GM18511 (cell line): ENCODE measurements around the gene GCAT.

Source experiments
- ATAC-seq: cut with Tn5 transposase; IDR thresholded peaks from one replicate; pipeline ENCODE4 v1.9.1; 2021; ENCODE audit warnings: mild to moderate bottlenecking, moderate library complexity; ENCODE audit not compliant: unreplicated experiment

Gene GCAT

DNA sequence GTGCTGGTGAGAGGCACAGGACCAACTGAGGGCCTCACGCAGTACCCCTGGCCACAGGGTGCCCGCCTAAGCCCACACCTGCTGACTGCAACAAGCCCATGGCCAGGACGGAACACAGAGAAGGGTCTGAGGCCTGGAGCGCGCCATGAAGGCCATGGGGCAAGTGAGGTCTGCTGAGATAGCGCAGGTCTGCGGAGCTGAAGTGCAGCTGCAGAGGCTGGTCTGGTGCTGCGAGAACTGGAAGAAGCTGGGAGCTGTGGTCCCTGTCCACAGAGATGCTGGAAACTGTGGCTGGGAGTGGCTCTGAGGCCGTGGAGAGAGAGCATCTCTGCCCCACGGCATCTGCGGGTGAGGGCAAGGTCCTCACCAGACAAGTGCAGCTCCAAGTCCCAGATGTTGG is 23.7 kb downstream of the GCAT start:
- ATAC-seq: no peak

DNA sequence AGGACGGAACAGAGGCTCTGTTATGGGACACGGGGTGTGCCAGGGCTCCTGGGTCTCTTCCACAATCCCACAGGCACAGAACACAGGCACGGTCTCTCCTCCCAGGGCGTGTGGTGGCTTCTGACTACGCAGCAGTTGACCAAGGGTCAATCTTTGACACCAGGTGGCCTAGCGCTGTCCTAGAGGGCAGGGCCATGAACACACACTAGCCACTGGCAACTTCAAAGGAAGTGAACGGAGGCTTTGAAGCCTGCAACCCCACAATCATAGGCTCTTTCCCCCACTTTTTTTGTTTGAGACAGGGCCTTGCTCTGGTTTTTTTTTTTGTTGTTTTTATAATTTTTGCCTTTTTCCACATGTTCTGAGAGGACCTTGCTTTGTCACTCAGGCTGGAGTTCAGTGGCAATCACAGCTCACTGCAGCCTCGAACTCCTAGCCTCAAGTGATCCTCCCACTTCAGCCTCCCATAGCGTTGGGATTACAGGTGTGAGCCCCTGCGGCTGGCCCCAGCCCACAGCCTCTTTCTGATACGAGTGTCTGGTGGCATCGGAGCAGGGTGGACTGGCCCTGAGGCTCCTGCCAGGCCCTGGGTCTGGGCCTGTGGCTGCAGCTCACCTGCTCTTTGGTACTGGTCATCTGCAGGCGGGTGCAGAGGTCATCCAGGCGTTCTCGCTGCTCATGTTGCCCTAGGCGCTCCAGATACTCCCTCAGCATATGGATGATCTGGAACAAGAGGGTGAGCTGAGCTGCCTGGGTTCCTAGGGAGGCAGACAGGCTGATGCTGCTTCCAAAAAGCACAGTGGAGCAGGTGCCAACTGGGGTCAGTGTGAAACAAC is 24.5 kb downstream of the GCAT start:
- ATAC-seq: no peak

DNA sequence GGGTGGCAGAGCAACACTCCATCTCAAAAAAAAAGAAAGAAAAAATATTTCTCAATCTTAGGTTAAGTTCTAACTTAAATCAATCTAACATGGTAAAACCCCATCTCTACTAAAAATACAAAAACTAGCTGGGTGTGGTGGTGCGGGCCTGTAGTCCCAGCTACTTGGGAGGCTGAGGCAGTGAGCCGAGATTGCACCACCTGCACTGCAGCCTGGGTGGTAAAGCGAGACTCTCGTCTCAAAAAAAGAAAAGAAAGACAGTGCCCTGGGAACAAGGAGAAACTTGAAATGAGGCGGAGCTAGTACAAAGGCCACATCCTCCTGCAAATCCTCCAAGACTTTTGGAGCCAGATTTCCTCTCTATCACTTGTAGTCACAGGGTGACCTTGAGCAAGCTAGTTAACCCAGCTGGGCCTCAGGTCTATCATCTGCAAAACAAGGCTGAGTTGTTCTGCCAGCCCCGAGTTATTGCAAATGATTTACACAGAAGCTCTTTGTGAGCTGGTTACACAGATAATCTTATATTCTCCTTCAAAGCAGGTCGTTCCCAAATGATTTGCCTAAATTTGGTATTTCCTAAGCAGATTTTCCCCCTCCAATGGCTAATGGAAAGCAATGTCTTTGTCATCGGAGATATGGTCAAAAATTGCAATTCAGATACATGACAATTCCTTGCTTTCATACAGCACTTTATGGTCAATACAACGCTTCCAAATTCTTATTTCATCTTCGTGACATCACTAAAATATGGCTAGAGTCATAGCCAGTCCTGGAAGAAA is 34.5 kb downstream of the GCAT start:
- ATAC-seq: no peak

DNA sequence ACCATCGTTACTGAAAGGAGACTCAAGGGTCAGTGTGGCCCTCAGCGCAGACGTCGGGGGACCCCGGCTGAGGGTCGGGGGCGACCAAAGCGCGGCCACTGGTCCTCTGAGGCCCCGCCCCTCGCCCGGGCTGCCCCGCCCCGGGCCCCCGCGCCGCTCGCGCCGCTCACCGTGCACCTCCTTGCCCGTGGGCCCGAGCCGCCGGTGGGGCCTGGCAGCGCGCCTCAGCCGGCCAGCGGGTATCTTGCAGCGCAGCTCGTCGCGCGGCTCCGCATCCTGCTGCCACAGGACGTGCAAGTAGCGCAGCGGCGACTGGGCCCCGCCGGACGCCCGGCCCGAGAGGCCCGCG is 36.0 kb downstream of the GCAT start:
- peak; percentile 44 for ATAC-seq

DNA sequence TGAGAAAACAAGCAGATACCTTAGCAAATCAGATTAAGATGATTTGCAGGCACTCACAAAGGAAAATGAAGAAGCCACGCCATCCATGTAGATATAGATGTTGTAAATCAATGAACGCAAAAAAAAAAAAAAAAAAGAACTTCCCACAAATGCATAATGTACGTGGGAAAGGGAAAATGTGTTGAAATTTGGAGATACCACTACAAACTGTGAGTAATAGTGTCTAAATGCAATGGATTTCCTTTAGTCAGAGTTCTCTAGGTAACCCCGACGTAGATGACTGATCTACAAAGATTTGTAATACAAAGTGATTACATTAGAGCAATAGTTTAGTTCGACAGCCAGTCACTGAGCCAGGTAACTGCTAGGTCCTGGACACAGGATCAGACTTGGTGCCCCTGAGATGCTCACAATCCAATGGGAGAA is 37.2 kb downstream of the GCAT start:
- ATAC-seq: no peak

DNA sequence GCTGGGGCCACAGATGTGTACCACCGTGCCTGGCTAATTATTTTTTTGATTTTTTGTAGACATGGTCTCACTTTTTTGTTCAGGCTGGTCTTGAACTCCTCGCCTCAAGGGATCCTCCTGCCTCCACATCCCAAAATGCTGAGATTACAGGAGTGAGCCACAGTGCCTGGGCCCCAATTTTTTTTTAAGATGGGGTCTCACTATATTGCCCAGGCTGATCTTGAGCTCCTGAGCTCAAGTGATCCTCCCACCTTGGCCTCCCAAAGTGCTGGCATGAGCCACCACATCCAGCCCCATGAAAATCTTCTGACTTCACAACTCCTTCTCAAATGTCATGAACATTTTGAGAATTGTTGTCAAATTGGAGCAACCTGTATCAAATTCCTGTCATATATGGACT is 38.7 kb downstream of the GCAT start:
- no peak for ATAC-seq

DNA sequence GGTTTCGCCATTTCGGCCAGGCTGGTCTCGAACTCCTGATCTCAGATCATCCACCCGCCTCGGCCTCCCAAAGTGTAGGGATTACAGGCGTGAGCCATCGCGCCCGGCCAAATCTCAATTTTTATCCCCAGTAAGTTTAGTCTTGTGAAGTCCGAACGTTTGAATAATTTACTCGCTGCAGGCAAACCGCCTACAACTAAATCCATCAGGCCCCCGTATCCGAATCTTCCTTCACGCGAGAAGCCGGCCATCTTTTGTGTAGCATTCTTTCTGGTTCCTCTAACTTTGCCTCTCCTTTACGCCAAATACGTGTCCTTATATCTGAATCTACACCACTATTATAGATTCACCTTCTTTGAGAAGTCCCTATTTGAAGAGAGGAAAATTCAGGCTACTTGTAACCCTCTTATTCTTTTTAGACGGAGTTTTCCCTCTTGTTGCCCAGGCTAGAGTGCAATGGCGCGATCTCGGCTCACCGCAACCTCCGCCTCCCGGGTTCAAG is 40.9 kb downstream of the GCAT start:
- no peak for ATAC-seq

DNA sequence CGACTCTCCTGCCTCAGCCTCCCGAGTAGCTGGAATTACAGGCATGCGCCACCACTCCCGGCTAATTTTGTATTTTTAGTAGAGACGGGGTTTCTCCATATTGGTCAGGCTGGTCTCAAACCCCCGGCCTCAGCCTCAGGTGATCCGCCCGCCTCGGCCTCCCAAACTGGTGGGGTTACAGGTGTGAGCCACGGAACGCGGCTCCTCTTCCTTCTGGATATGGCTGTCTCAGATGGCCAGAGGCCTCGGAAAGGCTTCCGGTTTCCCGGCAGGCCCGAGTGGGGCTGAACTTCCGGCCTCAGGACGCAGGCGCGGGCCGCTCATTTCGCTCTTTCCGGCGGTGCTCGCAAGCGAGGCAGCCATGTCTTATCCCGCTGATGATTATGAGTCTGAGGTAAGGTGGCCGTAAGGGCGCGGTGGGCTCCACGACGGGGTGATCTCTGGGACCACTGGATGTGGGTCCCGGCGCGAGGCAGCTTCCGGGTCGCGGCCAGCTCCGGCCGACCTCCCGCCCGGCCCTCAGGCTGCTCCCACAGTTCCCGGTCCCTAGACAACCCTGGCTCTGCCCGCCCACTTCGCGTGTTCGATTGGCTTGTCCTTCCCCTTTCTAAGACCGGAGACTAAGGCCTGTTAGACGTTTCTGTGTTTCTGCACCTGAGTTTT is 41.5 kb downstream of the GCAT start, which contains the start of gene EIF3L:
EIF3L (plus strand) TSS at position 331 of the 663 bp plus-strand sequence; CDS start at position 362, 31 bp downstream.
- peak; percentile 70 for ATAC-seq

DNA sequence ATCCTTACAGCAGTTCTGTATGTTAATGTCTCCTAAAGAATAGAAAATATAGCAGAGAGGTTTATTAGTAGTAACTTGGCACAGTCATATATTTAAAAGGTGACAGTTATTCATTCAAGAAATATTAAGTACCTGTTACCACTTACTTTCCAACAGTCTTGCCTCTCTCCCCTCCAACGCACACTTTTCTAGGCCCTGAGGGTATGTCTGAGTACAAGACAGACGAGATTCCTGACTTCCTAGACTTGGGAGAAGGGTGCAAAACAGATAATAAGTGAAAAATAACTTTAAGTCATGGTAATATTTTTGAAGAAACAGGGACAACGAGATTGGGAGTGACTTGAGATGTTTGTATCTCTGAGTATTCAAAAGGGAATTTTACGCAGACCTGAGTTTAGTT is 43.1 kb downstream of the GCAT start:
- no peak for ATAC-seq

DNA sequence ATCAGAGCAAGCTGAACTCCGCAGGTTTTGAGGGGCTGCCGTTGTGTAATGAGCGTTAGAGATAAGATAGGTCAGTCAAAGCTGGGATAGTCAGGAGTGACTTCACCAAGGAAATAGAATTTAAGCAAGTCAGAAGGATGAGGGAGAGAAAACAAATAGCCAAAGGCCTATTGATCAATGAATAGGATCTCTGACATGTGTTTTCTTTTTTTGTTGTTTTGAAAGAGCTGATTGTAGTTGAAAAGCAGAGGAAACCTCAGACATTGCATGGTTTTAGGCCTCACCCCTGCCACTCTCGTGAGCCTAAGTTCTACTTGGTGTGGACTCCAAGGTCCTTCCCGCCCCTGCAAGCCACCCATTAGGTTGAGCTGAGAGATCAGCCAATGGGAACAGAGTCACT is 44.7 kb downstream of the GCAT start:
- ATAC-seq: no peak

DNA sequence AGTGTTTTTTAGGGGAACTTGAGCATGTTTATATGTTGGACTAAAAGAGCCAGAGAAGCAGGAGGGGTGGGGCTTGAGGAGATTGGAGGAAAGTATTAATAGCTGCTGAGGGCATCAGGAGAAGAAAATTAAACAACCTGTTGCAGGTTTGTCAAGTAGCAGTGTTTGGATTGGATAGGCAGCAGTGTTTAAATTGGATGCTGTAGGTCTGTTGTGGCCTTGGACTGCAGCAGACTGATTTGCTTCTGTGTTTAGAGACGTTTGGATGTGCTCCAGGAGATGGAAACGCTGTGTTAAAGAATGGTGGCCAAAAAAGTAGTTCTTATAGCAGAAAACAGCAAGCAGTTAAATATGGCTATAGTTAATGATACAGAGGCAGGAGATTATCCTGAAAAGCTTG is 47.2 kb downstream of the GCAT start:
- no peak for ATAC-seq

DNA sequence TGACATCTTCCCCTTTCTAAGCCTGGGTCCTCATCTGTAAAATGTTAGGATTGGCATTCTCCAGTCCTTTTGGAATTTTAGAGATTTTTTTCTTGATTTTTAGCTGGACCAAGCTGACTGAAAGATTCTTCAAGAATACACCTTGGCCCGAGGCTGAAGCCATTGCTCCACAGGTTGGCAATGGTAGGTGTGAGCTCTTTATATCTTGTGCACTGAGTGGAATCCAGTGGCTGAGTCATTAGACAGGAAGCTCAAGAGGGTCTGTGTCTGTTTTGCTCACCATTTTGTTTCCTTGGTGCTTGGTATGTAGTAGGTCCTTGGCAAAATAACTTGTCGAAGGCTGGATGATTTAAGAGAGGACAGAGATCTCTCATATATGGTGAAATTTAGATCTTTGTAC is 47.7 kb downstream of the GCAT start:
- no peak for ATAC-seq

DNA sequence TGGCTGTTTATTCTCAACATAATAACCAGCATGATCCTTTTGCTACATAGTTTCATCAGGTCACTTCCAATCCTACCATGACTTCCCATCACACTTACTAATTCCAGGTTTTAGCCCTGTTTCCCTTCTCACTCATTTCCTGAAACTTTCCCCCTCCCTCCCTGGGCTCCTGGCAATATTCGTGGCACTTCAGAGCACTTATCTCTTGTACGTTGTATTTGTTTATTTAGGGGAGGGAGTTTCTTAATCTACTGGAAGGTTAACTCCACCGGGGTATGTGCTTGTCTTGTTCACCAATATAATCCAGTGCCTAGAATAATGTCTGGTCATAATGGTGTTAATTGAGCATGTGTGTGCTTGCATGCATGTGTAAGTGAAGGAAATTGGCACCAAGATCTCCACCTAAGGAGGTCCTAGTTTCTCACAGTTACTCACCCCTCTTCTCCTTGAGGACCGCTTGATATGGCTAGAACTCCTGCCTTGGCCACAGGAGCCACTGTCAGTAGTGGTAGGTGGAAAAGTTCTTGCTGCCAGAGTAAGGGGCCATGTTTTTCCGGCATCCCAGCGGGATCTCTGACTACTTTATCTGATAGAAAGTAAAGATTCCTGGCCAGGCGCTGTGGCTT is 53.2 kb downstream of the GCAT start:
- no peak for ATAC-seq

DNA sequence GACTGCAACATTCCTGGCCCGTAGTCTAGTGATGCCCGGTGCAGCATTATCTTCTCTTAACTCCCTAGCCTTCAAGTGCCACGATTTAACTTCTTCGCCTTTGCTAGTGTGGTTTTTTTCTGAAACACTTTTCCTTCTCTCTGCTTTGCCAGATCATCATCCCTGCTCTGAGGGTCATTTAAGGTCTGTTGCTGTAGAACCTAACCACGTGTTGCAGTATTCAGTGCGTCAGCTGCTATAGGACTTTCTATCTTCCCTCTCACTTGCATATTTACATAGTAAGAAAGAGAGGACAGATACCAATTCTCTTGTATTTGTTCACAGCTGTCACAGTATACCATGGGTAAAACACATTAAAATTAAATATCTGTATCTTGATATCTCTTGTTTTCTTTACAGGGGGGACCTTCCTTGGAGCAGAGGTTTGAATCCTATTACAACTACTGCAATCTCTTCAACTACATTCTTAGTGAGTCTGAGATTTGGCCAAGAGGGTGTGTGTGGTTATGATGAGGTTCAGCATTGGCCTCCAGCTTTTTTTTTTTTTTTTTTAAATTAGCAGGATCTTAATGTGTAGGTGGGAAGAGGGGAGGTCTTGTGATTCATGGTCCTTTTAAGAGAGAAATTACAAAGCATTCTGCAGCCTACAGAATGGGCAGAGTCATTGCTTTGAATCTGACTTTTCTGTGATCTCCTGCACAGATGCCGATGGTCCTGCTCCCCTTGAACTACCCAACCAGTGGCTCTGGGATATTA is 55.0 kb downstream of the GCAT start:
- no peak for ATAC-seq

DNA sequence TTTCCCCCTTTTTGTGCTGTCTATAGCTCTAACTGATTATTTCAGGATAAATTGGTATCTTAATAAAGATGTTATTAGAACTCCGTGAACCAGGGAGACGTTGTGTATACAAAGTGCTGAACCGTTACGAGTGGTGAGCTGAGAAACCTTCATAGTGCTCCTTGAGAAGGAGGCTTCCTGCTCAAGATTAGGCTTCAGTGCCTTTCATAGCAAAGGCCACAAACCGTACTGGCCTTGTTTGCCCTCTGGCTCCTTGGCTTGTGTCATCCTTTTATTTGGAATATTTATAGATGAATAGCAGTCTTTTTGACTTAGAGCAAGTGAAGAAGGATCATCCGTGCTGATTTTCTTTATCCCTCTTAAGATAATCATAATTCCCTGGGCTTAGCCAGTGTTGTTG is 57.8 kb downstream of the GCAT start:
- ATAC-seq: no peak
